ENCODE results near the gene PABPN1. TPM values are rescaled to one million over a fixed set of nuclear protein-coding genes. Genes with fewer than 3 reads are reported as not detected.

PABPN1 gene
- total and polyA plus RNA-seq, 9 of the 15 experiments (the other 6 are each of a cell fraction or from before 2014, with no cell fraction given): 32.6 to 388 (median 178) TPM

DNA sequence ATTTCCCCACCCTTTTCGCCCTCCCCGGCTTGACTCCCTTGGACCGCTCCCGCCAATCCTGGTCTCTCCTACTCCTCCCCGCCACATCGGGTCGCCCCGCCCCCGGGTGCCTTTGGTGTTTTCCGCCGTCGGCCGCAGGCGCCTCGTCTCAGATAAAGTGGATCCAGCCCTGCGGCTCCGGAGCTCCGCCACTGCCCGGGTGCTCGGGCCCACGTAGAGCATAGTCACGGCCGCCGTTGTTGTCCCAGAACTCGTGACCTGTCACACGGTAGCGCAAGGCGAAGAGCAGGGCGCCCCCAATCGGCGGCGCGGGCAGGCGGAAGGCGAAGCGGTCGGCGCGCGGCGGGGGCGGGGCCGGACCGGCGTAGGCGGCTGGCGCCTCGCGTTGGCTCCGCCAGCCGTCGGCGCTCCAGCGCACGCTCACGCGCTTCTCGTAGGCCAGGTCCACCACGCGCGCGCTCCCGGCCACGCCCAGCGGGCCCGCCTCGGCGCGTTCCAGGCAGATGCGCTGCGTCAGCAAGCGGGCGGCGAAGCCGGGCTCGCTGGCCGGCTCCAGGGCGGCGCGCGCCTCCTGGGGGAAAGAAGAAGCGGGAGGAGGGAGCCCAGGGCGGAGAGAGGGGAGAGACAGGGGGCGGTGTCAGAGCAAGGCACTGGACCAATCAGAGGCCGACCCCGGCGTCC lies 19.8 kb upstream of the PABPN1 start (continued):
- TF ChIP-seq, protein P1, sequence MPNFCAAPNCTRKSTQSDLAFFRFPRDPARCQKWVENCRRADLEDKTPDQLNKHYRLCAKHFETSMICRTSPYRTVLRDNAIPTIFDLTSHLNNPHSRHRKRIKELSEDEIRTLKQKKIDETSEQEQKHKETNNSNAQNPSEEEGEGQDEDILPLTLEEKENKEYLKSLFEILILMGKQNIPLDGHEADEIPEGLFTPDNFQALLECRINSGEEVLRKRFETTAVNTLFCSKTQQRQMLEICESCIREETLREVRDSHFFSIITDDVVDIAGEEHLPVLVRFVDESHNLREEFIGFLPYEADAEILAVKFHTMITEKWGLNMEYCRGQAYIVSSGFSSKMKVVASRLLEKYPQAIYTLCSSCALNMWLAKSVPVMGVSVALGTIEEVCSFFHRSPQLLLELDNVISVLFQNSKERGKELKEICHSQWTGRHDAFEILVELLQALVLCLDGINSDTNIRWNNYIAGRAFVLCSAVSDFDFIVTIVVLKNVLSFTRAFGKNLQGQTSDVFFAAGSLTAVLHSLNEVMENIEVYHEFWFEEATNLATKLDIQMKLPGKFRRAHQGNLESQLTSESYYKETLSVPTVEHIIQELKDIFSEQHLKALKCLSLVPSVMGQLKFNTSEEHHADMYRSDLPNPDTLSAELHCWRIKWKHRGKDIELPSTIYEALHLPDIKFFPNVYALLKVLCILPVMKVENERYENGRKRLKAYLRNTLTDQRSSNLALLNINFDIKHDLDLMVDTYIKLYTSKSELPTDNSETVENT (CRISPR knock-in tag; IDR thresholded peaks at IDR 0.05): peak; percentile 38; the same call in 1 of the 2 replicates
- TF ChIP-seq FOXP1 (CRISPR knock-in tag; IDR thresholded peaks at IDR 0.05): peak; percentile 97
- TF ChIP-seq ADNP (tag; IDR thresholded peaks at IDR 0.05): no peak
- TF ChIP-seq PRMT5 (CRISPR knock-in tag; IDR thresholded peaks at IDR 0.05): no peak
- TF ChIP-seq DMBX1 (CRISPR knock-in tag; IDR thresholded peaks at IDR 0.05; ENCODE audit: borderline replicate concordance): peak; percentile 59; the same call in 1 of the 2 replicates
- TF ChIP-seq, protein P2, sequence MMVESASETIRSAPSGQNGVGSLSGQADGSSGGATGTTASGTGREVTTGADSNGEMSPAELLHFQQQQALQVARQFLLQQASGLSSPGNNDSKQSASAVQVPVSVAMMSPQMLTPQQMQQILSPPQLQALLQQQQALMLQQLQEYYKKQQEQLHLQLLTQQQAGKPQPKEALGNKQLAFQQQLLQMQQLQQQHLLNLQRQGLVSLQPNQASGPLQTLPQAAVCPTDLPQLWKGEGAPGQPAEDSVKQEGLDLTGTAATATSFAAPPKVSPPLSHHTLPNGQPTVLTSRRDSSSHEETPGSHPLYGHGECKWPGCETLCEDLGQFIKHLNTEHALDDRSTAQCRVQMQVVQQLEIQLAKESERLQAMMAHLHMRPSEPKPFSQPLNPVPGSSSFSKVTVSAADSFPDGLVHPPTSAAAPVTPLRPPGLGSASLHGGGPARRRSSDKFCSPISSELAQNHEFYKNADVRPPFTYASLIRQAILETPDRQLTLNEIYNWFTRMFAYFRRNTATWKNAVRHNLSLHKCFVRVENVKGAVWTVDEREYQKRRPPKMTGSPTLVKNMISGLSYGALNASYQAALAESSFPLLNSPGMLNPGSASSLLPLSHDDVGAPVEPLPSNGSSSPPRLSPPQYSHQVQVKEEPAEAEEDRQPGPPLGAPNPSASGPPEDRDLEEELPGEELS (CRISPR knock-in tag; IDR thresholded peaks at IDR 0.05; ENCODE audit: borderline replicate concordance): peak; percentile 97; the same call in 1 of the 2 replicates
- peak; percentile 72 for TF ChIP-seq ZNF175 (CRISPR knock-in tag; IDR thresholded peaks at IDR 0.05; ENCODE audit: low read depth)
- no peak for TF ChIP-seq RBM39 (optimal IDR thresholded peaks at IDR 0.05; ENCODE audit: low read depth, low read length)
- no peak for TF ChIP-seq NR2C1 (IDR thresholded peaks at IDR 0.05)
- TF ChIP-seq NR2C1 (tag; IDR thresholded peaks at IDR 0.05): peak; percentile 52
- TF ChIP-seq, protein P3, sequence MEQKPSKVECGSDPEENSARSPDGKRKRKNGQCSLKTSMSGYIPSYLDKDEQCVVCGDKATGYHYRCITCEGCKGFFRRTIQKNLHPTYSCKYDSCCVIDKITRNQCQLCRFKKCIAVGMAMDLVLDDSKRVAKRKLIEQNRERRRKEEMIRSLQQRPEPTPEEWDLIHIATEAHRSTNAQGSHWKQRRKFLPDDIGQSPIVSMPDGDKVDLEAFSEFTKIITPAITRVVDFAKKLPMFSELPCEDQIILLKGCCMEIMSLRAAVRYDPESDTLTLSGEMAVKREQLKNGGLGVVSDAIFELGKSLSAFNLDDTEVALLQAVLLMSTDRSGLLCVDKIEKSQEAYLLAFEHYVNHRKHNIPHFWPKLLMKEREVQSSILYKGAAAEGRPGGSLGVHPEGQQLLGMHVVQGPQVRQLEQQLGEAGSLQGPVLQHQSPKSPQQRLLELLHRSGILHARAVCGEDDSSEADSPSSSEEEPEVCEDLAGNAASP (IDR thresholded peaks at IDR 0.05): no peak
- no peak for TF ChIP-seq CHD4 (IDR thresholded peaks at IDR 0.05; ENCODE audit: insufficient read depth, insufficient replicate concordance, low read depth, low read length, poor library complexity, severe bottlenecking)
- TF ChIP-seq ZNF77 (CRISPR knock-in tag; IDR thresholded peaks at IDR 0.05): no peak
- TF ChIP-seq ZFP1 (CRISPR knock-in tag; IDR thresholded peaks at IDR 0.05): no peak
- no peak for TF ChIP-seq CHCHD3 (CRISPR knock-in tag; IDR thresholded peaks at IDR 0.05)
- TF ChIP-seq SETDB1 (IDR thresholded peaks at IDR 0.05; ENCODE audit: low read length): peak; percentile 39
- TF ChIP-seq, protein P4, sequence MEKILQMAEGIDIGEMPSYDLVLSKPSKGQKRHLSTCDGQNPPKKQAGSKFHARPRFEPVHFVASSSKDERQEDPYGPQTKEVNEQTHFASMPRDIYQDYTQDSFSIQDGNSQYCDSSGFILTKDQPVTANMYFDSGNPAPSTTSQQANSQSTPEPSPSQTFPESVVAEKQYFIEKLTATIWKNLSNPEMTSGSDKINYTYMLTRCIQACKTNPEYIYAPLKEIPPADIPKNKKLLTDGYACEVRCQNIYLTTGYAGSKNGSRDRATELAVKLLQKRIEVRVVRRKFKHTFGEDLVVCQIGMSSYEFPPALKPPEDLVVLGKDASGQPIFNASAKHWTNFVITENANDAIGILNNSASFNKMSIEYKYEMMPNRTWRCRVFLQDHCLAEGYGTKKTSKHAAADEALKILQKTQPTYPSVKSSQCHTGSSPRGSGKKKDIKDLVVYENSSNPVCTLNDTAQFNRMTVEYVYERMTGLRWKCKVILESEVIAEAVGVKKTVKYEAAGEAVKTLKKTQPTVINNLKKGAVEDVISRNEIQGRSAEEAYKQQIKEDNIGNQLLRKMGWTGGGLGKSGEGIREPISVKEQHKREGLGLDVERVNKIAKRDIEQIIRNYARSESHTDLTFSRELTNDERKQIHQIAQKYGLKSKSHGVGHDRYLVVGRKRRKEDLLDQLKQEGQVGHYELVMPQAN (IDR thresholded peaks at IDR 0.05; ENCODE audit: borderline replicate concordance): peak; percentile 69; the same call in 1 of the 2 replicates
- no peak for TF ChIP-seq ZNF354B (CRISPR knock-in tag; IDR thresholded peaks at IDR 0.05)
- TF ChIP-seq FOXA3 (CRISPR knock-in tag; conservative IDR thresholded peaks at IDR 0.05 in 1 of 2, IDR thresholded peaks at IDR 0.05 in 1 of 2): peak in 1 of 2 experiments; percentile 78; a peak in 2 of 4 replicates
- no peak for TF ChIP-seq NUFIP1 (IDR thresholded peaks at IDR 0.05; ENCODE audit: partially characterized antibody)
- TF ChIP-seq ZFP30 (CRISPR knock-in tag; IDR thresholded peaks at IDR 0.05; ENCODE audit: borderline replicate concordance): no peak

All from K562 (cell line).